Middle frontal gyrus (tissue), 1 donor: ENCODE measurements around the gene RPS6KA4.
A peak's percentile ranks its signal among the peaks of the same experiment; 100 is the strongest.
"Not testable (repeated sequence)": the region's sequence is repeated elsewhere in the genome, so short reads cannot be mapped to it uniquely, and the experiment has no call there.

Experiments
- DNase-seq: peaks from one replicate; pipeline ENCODE4 v3.0.0-alpha.2; 2015; ENCODE audit warnings: low spot score; ENCODE audit errors: extremely low spot score

The RPS6KA4 gene

GRCh38 chr11:64358907-64359711 is at the start of gene RPS6KA4:
TSS of gene RPS6KA4 (plus strand) at chr11:64359162. CDS start at chr11:64359236, 74 bp downstream.
- DNase-seq, result peak; percentile 40

GRCh38 chr11:64312947-64313346 is 46.0 kb upstream of the RPS6KA4 start:
- DNase-seq, result no peak

DNA sequence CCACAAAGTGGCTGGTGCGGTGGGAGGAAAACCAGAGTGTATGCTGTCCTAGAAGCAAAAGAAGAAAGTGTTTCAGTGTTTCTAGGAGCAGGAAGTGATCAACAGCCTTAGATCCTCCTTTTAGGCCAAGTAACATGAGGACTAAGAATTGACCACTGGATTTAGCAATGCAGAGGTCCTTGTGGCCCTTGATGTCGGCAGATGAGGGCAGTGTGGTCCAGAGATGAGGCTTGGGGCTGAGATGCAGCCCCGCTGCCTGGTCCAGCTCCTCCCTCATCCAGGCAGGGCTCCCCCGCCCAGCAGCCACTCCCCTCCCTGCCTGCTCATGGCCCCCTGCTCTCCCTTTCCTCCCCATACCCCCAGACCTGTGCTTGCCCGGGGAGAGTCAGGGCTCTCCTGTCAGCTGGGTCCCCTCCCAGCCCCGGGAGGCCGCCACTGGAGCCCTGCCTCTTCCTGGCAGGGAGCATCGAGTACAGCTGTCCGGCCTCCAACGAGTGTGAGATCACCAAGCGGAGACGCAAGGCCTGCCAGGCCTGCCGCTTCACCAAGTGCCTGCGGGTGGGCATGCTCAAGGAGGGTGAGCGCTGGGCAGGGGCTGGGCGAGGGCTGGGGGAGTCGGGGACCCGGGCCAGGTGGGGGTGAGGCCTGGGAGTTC is 45.3 kb upstream of the RPS6KA4 start:
- DNase-seq, result no peak

DNA sequence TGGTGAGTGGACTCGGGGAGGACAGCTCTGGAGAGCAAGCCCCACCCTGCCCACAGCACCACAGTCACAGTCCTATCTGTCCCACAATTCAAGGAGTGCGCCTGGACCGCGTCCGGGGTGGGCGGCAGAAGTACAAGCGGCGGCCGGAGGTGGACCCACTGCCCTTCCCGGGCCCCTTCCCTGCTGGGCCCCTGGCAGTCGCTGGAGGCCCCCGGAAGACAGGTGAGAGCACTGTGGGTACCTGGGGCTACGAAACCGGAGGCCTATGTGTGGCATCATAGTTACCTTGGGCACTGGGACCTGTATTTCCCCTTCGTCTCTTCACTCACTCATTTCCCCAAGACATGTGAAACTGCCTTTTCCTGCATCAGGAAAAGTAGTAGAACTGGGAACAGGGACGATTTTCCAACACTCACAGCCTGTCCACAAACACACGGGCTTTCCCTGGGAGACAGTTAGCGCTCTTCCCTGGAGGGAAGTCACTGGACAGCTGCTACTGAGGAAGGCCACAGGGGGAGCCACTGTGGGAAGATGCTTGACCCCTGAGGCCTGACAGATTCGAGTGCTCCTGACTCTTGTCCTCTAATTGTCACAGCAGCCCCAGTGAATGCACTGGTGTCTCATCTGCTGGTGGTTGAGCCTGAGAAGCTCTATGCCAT is 44.7 kb upstream of the RPS6KA4 start:
- no peak for DNase-seq

DNA sequence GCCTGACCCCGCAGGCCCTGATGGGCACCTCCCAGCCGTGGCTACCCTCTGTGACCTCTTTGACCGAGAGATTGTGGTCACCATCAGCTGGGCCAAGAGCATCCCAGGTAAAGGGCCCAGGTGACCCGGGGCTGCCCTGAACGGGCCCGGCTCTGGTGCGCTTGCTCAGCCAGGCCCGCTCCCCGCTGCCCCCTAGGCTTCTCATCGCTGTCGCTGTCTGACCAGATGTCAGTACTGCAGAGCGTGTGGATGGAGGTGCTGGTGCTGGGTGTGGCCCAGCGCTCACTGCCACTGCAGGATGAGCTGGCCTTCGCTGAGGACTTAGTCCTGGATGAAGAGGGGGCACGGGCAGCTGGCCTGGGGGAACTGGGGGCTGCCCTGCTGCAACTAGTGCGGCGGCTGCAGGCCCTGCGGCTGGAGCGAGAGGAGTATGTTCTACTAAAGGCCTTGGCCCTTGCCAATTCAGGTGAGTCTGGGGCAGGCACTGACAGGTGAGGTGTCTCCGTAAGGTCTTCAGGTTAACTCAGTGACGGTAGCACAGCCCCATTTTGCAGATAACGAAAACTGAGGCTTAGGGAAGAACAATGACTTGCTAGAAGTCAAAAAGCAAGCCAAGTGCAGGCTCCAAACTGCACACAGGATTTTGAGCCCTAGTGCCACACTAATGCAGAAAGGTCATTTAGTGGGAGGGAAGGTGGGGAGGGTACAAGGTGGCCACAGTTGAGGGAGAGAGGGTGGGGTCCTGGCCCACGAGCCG is 44.0 kb upstream of the RPS6KA4 start:
- DNase-seq, result no peak

DNA sequence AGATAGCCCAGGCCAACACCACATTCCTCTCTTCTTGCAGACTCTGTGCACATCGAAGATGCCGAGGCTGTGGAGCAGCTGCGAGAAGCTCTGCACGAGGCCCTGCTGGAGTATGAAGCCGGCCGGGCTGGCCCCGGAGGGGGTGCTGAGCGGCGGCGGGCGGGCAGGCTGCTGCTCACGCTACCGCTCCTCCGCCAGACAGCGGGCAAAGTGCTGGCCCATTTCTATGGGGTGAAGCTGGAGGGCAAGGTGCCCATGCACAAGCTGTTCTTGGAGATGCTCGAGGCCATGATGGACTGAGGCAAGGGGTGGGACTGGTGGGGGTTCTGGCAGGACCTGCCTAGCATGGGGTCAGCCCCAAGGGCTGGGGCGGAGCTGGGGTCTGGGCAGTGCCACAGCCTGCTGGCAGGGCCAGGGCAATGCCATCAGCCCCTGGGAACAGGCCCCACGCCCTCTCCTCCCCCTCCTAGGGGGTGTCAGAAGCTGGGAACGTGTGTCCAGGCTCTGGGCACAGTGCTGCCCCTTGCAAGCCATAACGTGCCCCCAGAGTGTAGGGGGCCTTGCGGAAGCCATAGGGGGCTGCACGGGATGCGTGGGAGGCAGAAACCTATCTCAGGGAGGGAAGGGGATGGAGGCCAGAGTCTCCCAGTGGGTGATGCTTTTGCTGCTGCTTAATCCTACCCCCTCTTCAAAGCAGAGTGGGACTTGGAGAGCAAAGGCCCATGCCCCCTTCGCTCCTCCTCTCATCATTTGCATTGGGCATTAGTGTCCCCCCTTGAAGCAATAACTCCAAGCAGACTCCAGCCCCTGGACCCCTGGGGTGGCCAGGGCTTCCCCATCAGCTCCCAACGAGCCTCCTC is 43.1 kb upstream of the RPS6KA4 start:
- not testable (repeated sequence) for DNase-seq

- DNase-seq, result no peak
These were observed 42.2 kb upstream of the RPS6KA4 start for GRCh38 chr11:64316672-64317324.

DNA sequence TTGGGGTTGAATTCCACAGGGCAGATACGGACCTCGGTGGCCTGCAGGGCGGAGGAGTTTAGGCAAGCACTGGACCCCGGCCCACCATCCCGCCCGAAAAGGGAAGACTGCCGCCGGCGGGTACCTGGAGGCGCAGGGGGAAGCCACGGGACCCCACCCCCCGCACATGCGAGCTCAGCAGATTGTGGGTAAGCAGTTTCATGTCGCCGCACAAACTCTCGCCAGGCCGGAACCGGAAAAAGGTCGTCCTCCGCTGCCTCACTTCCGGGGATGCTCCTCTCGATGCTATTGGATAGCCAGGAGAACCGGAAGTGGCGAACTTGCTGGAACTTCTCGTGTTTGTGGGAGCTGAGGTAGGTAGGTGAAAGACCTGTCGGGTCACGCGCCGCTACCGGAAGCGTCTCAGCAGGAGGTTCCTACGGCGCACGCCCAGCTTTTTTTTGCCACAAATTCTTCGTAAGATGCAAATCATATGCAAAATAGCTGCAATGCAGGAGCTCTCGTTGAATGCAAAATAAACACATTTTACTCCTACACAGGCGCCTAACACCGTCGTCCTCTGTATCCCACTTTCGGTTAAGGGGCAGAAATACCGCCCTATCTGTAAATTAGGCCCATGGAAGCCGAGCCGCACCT is 41.5 kb upstream of the RPS6KA4 start, which contains the start of gene TRMT112:
Gene TRMT112 (minus strand): TSS at position 235 of the 636 bp plus-strand sequence. CDS start 33 bp downstream, at position 202.
- DNase-seq, result peak; percentile 94

DNA sequence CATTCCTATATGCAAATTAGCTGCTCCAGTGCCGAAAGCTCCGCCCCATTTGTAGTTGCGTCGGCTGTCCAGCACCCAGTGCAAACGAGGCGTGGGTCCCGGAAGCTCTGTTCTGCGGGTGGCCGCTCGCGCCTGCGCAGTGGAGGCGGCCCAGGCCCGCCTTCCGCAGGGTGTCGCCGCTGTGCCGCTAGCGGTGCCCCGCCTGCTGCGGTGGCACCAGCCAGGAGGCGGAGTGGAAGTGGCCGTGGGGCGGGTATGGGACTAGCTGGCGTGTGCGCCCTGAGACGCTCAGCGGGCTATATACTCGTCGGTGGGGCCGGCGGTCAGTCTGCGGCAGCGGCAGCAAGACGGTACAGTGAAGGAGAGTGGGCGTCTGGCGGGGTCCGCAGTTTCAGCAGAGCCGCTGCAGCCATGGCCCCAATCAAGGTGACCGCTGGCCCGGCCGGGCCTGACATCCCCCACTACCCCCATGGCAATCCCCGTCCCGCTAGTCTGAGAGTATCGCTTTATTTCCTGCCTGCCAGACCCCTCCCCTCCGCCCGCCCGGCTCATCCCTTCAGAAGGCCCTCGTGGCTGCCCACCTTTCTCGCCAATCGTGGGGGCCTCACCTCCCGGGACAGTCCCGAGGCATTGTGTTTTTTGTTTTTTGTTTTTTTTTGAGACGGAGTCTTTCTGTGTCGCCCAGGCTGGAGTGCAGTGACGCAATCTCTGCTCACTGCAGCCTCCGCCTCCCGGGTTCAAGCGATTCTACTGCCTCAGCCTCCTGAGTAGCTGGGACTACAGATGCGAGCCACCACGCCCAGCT is 40.8 kb upstream of the RPS6KA4 start, which contains the start of gene PRDX5:
Gene PRDX5 (plus strand): TSS at position 161 of the 805 bp plus-strand sequence. CDS start 95 bp downstream, at position 256.
- DNase-seq, result peak; percentile 95

- no peak for DNase-seq
These were observed 39.9 kb upstream of the RPS6KA4 start for GRCh38 chr11:64318766-64319761.

DNA sequence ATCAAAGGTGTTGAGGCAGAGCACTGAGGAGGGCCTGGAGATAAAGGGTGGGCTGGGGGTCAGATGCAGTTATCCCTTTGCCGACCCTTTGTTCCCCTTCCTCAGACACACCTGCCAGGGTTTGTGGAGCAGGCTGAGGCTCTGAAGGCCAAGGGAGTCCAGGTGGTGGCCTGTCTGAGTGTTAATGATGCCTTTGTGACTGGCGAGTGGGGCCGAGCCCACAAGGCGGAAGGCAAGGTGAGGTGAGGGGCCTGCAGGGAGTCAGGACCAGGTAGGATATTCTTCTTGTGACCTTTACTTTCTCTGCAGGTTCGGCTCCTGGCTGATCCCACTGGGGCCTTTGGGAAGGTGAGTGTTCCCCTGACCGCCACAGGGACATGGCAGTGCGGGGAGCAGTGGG is 38.4 kb upstream of the RPS6KA4 start:
- DNase-seq, result no peak

GRCh38 chr11:64321026-64321425 is 37.9 kb upstream of the RPS6KA4 start:
- no peak for DNase-seq

DNA sequence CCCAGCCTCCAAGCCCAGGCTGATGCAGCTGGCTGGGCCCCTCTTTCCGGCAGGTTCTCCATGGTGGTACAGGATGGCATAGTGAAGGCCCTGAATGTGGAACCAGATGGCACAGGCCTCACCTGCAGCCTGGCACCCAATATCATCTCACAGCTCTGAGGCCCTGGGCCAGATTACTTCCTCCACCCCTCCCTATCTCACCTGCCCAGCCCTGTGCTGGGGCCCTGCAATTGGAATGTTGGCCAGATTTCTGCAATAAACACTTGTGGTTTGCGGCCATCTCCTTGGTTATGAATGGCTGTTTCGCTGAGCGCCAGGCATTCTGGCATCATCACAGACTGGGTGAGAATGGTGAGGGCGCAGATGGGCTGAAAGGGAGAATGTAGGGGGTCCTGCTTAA is 37.4 kb upstream of the RPS6KA4 start:
- DNase-seq, result no peak

- DNase-seq, result no peak
These were observed 36.1 kb upstream of the RPS6KA4 start for GRCh38 chr11:64322925-64323260.

DNA sequence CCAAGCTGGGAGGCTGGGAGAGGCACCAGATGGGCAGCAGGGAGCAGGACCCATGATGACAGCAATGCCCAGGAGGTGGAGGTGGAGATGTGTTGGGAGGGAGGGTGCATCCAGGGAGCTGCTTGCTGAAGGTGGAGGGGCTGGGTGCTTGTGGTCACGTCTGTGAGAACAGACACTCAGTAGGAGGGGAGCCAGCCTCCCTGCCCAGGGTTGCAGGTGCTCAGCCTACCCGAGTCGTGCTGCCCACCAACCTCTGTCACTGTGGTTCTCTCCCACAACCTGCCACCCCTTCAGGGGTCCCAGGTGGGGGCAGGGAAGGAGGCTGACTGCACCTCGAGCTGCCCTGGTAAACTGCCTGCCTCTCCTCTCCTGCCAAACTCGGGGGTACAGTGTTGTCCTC is 35.6 kb upstream of the RPS6KA4 start:
- DNase-seq, result no peak

GRCh38 chr11:64323984-64324383 is 35.0 kb upstream of the RPS6KA4 start:
- DNase-seq, result not testable (repeated sequence)
